ENCODE measurements around the gene BTN3A1. TPM values are rescaled to one million over a fixed set of nuclear protein-coding genes. Genes with fewer than 3 reads are reported as not detected.
"Not testable (repeated sequence)": the region's sequence is repeated elsewhere in the genome, so short reads cannot be mapped to it uniquely, and the experiment has no call there.

BTN3A1 gene
- total RNA-seq, 1 donor from 2014 or later = 17.2 TPM

GRCh38 chr6:26362093-26362835, 39.8 kb upstream of the BTN3A1 start:
- Histone ChIP-seq H3K4me3 (ENCODE audit: low read length in 3 of 3) (no peak overlapping the region), H3K9me3 (ENCODE audit: control insufficient read depth in 3 of 3, low read length in 3 of 3) (no peaks in the 10 kb centered on the region), H3K36me3 (ENCODE audit: control insufficient read depth in 3 of 3, insufficient read depth in 3 of 3, low read length in 3 of 3) (no peaks in the 10 kb centered on the region), H3K4me1 (ENCODE audit: control insufficient read depth in 3 of 3, insufficient read depth in 3 of 3, low read length in 3 of 3) (peaks cover 7 to 9% (median 9%) of the 10 kb centered on the region in 3 donors), H3K27ac (ENCODE audit: low read depth, low read length) (no peak overlapping the region), H3K27me3 (ENCODE audit: control insufficient read depth in 3 of 3, insufficient read depth in 3 of 3, low read length in 3 of 3) (no peaks in the 10 kb centered on the region), H3K9ac (ENCODE audit: low read depth in 1 of 3, low read length in 3 of 3) (no peak overlapping the region)

GRCh38 chr6:26362836-26363220, 39.2 kb upstream of the BTN3A1 start:
- Histone ChIP-seq H3K9me3 (ENCODE audit: control insufficient read depth in 3 of 3, low read length in 3 of 3) (no peaks in the 10 kb centered on the region), H3K36me3 (ENCODE audit: control insufficient read depth in 3 of 3, insufficient read depth in 3 of 3, low read length in 3 of 3) (no peaks in the 10 kb centered on the region), H3K4me1 (ENCODE audit: control insufficient read depth in 3 of 3, insufficient read depth in 3 of 3, low read length in 3 of 3) (peaks cover 7 to 9% (median 9%) of the 10 kb centered on the region in 3 donors), H3K27me3 (ENCODE audit: control insufficient read depth in 3 of 3, insufficient read depth in 3 of 3, low read length in 3 of 3) (no peaks in the 10 kb centered on the region), H3K27ac (ENCODE audit: low read depth, low read length) (no peak overlapping the region), H3K9ac (ENCODE audit: low read depth in 1 of 3, low read length in 3 of 3) (no peak overlapping the region), H3K4me3 (ENCODE audit: low read length in 3 of 3) (no peak overlapping the region)

GRCh38 chr6:26363882-26364701, 38.0 kb upstream of the BTN3A1 start:
- H3K9me3 ChIP-seq (ENCODE audit: control insufficient read depth in 3 of 3, low read length in 3 of 3) = no peaks in the 10 kb centered on the region
- H3K4me1 ChIP-seq (ENCODE audit: control insufficient read depth in 3 of 3, insufficient read depth in 3 of 3, low read length in 3 of 3) = peaks cover 7 to 9% (median 9%) of the 10 kb centered on the region in 3 donors
- peak overlapping the region; percentile 72 to 84 (median 73) for H3K9ac ChIP-seq (ENCODE audit: low read depth in 1 of 3, low read length in 3 of 3)
- H3K4me3 ChIP-seq (ENCODE audit: low read length in 3 of 3) = peak overlapping the region; percentile 83 to 93 (median 91)
- peaks cover 0 to 2% (median 1%) of the 10 kb centered on the region in 3 donors for H3K36me3 ChIP-seq (ENCODE audit: control insufficient read depth in 3 of 3, insufficient read depth in 3 of 3, low read length in 3 of 3)
- no peaks in the 10 kb centered on the region for H3K27me3 ChIP-seq (ENCODE audit: control insufficient read depth in 3 of 3, insufficient read depth in 3 of 3, low read length in 3 of 3)
- H3K27ac ChIP-seq (ENCODE audit: low read depth, low read length) = peak overlapping the region; percentile 80

GRCh38 chr6:26365633-26365995, 36.5 kb upstream of the BTN3A1 start:
- peak overlapping the region; percentile 80 for H3K27ac ChIP-seq (ENCODE audit: low read depth, low read length)
- peak overlapping the region; percentile 83 to 93 (median 91) for H3K4me3 ChIP-seq (ENCODE audit: low read length in 3 of 3)
- peaks cover 0 to 6% (median 5%) of the 10 kb centered on the region in 3 donors for H3K36me3 ChIP-seq (ENCODE audit: control insufficient read depth in 3 of 3, insufficient read depth in 3 of 3, low read length in 3 of 3)
- H3K27me3 ChIP-seq (ENCODE audit: control insufficient read depth in 3 of 3, insufficient read depth in 3 of 3, low read length in 3 of 3) = no peaks in the 10 kb centered on the region
- H3K9me3 ChIP-seq (ENCODE audit: control insufficient read depth in 3 of 3, low read length in 3 of 3) = no peaks in the 10 kb centered on the region
- peaks cover 7 to 9% (median 9%) of the 10 kb centered on the region in 3 donors for H3K4me1 ChIP-seq (ENCODE audit: control insufficient read depth in 3 of 3, insufficient read depth in 3 of 3, low read length in 3 of 3)
- H3K9ac ChIP-seq (ENCODE audit: low read depth in 1 of 3, low read length in 3 of 3) = peak overlapping the region; percentile 72 to 86 (median 84)

DNA sequence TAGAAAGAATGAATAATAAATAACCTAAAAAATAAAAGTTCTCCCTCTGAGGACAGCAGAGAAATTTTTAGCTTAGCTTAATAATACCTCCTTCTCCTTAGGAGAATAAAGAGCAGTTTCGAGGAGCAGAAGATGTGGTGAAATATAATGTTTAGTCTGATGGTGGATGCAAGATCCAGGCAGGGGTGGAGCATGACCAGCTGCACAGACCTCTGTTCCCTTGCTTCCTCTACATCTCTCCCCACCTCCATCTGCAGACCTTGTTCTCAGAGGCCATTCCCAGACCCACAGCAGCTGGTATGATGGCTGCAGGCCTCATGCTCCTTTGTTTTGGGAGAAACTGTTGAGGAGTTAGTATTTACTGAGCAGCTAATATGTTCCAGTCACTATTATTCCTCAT, 35.6 kb upstream of the BTN3A1 start:
- Histone ChIP-seq H3K27me3 (ENCODE audit: control insufficient read depth in 3 of 3, insufficient read depth in 3 of 3, low read length in 3 of 3) (no peaks in the 10 kb centered on the region), H3K36me3 (ENCODE audit: control insufficient read depth in 3 of 3, insufficient read depth in 3 of 3, low read length in 3 of 3) (peaks cover 0 to 6% (median 5%) of the 10 kb centered on the region in 3 donors), H3K4me1 (ENCODE audit: control insufficient read depth in 3 of 3, insufficient read depth in 3 of 3, low read length in 3 of 3) (peaks cover 7 to 9% (median 9%) of the 10 kb centered on the region in 3 donors), H3K27ac (ENCODE audit: low read depth, low read length) (no peak overlapping the region), H3K4me3 (ENCODE audit: low read length in 3 of 3) (no peak overlapping the region), H3K9me3 (ENCODE audit: control insufficient read depth in 3 of 3, low read length in 3 of 3) (no peaks in the 10 kb centered on the region), H3K9ac (ENCODE audit: low read depth in 1 of 3, low read length in 3 of 3) (peak overlapping the region in 1 of 3 donors; percentile 23)

DNA sequence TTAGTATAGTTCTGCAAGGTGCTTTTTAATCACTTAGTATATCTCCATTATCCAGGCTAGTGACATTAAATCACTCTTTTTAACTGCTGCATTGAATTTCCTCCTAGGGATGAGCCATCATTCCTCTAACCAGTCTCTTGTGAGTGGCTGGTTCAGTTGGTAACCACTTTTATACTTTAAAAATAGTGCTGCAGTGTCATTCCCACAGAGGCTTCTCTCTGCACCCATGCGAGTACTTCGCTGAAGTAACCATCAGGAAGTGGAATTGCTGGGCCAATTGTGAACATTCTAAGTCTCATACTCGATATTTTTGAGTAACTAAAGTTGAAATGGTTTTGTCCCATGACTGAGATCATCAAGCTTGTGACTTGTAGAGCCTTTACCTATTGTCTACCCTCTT, 35.0 kb upstream of the BTN3A1 start:
- Histone ChIP-seq H3K27me3 (ENCODE audit: control insufficient read depth in 3 of 3, insufficient read depth in 3 of 3, low read length in 3 of 3) (no peaks in the 10 kb centered on the region), H3K9me3 (ENCODE audit: control insufficient read depth in 3 of 3, low read length in 3 of 3) (no peaks in the 10 kb centered on the region), H3K9ac (ENCODE audit: low read depth in 1 of 3, low read length in 3 of 3) (no peak overlapping the region), H3K36me3 (ENCODE audit: control insufficient read depth in 3 of 3, insufficient read depth in 3 of 3, low read length in 3 of 3) (peaks cover 0 to 6% (median 5%) of the 10 kb centered on the region in 3 donors), H3K4me1 (ENCODE audit: control insufficient read depth in 3 of 3, insufficient read depth in 3 of 3, low read length in 3 of 3) (peaks cover 7 to 9% (median 9%) of the 10 kb centered on the region in 3 donors), H3K27ac (ENCODE audit: low read depth, low read length) (no peak overlapping the region), H3K4me3 (ENCODE audit: low read length in 3 of 3) (no peak overlapping the region)

DNA sequence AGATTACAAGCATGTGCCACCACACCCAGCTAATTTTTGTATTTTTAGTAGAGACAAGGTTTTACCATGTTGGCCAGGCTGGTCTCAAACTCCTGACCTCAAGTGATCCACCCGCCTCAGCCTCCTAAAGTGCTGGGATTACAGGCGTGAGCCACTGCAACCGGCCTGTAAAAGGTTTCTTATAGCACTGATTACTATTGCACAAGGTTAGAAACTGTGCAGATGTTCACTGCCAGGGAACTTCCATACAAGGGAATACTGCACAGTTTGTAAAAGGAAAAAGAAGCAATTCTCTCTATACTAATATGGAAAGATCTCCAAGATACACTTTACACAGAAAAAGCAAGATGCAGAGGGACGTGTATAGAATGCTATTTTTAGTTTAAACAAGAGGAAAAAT, 30.3 kb upstream of the BTN3A1 start:
- peaks cover 4 to 23% (median 11%) of the 10 kb centered on the region in 3 donors for H3K36me3 ChIP-seq (ENCODE audit: control insufficient read depth in 3 of 3, insufficient read depth in 3 of 3, low read length in 3 of 3)
- H3K9me3 ChIP-seq (ENCODE audit: control insufficient read depth in 3 of 3, low read length in 3 of 3); H3K4me3 ChIP-seq (ENCODE audit: low read length in 3 of 3); H3K27ac ChIP-seq (ENCODE audit: low read depth, low read length); H3K27me3 ChIP-seq (ENCODE audit: control insufficient read depth in 3 of 3, insufficient read depth in 3 of 3, low read length in 3 of 3); H3K4me1 ChIP-seq (ENCODE audit: control insufficient read depth in 3 of 3, insufficient read depth in 3 of 3, low read length in 3 of 3); H3K9ac ChIP-seq (ENCODE audit: low read depth in 1 of 3, low read length in 3 of 3): not testable (repeated sequence)

DNA sequence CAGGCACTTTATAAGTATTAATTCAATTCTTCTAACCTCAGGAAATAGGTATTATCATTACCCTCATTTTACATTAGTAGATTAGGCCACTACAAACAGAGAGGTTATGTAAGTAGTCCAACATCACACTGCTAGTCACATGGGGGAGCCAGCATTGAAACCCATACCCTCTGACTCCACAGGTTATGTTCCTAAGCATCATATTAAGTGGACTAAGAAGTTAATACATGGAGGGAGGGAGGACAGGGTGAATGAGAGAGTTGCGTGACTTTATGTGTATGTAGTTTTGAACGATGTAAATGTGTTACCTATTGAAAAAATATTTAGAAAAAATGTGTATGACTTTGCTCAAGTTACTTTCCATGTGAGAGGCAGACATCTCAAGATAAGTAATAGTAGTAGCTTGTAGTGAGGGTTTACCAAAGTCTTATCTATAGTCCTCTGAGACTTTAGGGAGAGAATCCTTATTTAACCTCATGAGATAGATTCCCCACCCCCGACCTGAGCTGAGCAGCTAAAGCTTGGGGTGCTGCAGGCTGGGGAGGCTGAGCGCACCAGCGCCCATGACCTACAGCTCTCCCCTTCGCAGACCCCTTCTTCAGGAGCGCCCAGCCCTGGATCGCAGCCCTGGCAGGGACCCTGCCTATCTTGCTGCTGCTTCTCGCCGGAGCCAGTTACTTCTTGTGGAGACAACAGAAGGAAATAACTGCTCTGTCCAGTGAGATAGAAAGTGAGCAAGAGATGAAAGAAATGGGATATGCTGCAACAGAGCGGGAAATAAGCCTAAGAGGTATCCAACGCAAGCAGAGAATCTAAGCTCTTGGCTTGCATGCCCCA, 29.5 kb upstream of the BTN3A1 start:
- H3K36me3 ChIP-seq (ENCODE audit: control insufficient read depth in 3 of 3, insufficient read depth in 3 of 3, low read length in 3 of 3) = peaks cover 4 to 23% (median 11%) of the 10 kb centered on the region in 3 donors
- no peak overlapping the region for H3K4me3 ChIP-seq (ENCODE audit: low read length in 3 of 3)
- H3K27ac ChIP-seq (ENCODE audit: low read depth, low read length) = no peak overlapping the region
- no peaks in the 10 kb centered on the region for H3K9me3 ChIP-seq (ENCODE audit: control insufficient read depth in 3 of 3, low read length in 3 of 3)
- H3K4me1 ChIP-seq (ENCODE audit: control insufficient read depth in 3 of 3, insufficient read depth in 3 of 3, low read length in 3 of 3) = no peaks in the 10 kb centered on the region
- H3K9ac ChIP-seq (ENCODE audit: low read depth in 1 of 3, low read length in 3 of 3) = no peak overlapping the region
- H3K27me3 ChIP-seq (ENCODE audit: control insufficient read depth in 3 of 3, insufficient read depth in 3 of 3, low read length in 3 of 3) = no peaks in the 10 kb centered on the region

- no peak overlapping the region for H3K27ac ChIP-seq (ENCODE audit: low read depth, low read length)
- peaks cover 4 to 17% (median 6%) of the 10 kb centered on the region in 3 donors for H3K36me3 ChIP-seq (ENCODE audit: control insufficient read depth in 3 of 3, insufficient read depth in 3 of 3, low read length in 3 of 3)
- H3K27me3 ChIP-seq (ENCODE audit: control insufficient read depth in 3 of 3, insufficient read depth in 3 of 3, low read length in 3 of 3) = no peaks in the 10 kb centered on the region
- no peaks in the 10 kb centered on the region for H3K9me3 ChIP-seq (ENCODE audit: control insufficient read depth in 3 of 3, low read length in 3 of 3)
- H3K9ac ChIP-seq (ENCODE audit: low read depth in 1 of 3, low read length in 3 of 3) = no peak overlapping the region
- no peaks in the 10 kb centered on the region for H3K4me1 ChIP-seq (ENCODE audit: control insufficient read depth in 3 of 3, insufficient read depth in 3 of 3, low read length in 3 of 3)
- H3K4me3 ChIP-seq (ENCODE audit: low read length in 3 of 3) = no peak overlapping the region
Observed at GRCh38 chr6:26375270-26375669, 26.8 kb upstream of the BTN3A1 start.

Measured in skeletal muscle tissue (tissue), 4 donors.